ENCODE results near the gene NUP62. TPM values are rescaled to one million over a fixed set of nuclear protein-coding genes. Genes with fewer than 3 reads are reported as not detected.

Gene NUP62
- total RNA-seq, 1 donor from 2014 or later: 57.7 TPM

GRCh38 chr19:49924004-49924880 lies 5.1 kb downstream of the NUP62 start:
- Mint-ChIP-seq H3K4me1 (ENCODE audit: unreplicated experiment) (peaks cover 19% of the 10 kb centered on the region), H3K36me3 (ENCODE audit: unreplicated experiment) (peaks cover 18% of the 10 kb centered on the region), H3K27me3 (ENCODE audit: unreplicated experiment) (no peaks in the 10 kb centered on the region), H3K9me3 (ENCODE audit: unreplicated experiment) (no peaks in the 10 kb centered on the region), H3K4me3 (ENCODE audit: unreplicated experiment) (no peak overlapping the region), H3K27ac (ENCODE audit: unreplicated experiment) (no peak overlapping the region)
- no peak for DNase-seq (ENCODE audit: extremely low spot score, unreplicated experiment)
- TF ChIP-seq CTCF (IDR thresholded peaks at IDR 0.05): no peak

- no peak for DNase-seq (ENCODE audit: extremely low spot score, unreplicated experiment)
- peaks cover 16% of the 10 kb centered on the region for H3K4me1 Mint-ChIP-seq (ENCODE audit: unreplicated experiment)
- no peak overlapping the region for H3K27ac Mint-ChIP-seq (ENCODE audit: unreplicated experiment)
- H3K36me3 Mint-ChIP-seq (ENCODE audit: unreplicated experiment): peaks cover 19% of the 10 kb centered on the region
- no peaks in the 10 kb centered on the region for H3K9me3 Mint-ChIP-seq (ENCODE audit: unreplicated experiment)
- H3K27me3 Mint-ChIP-seq (ENCODE audit: unreplicated experiment): no peaks in the 10 kb centered on the region
- no peak for TF ChIP-seq CTCF (IDR thresholded peaks at IDR 0.05)
- H3K4me3 Mint-ChIP-seq (ENCODE audit: unreplicated experiment): no peak overlapping the region
These were observed 6.0 kb downstream of the NUP62 start for GRCh38 chr19:49923055-49924003.

GRCh38 chr19:49921871-49922795 lies 7.2 kb downstream of the NUP62 start:
- Mint-ChIP-seq H3K4me3 (ENCODE audit: unreplicated experiment) (no peak overlapping the region), H3K36me3 (ENCODE audit: unreplicated experiment) (peaks cover 20% of the 10 kb centered on the region), H3K9me3 (ENCODE audit: unreplicated experiment) (no peaks in the 10 kb centered on the region), H3K27me3 (ENCODE audit: unreplicated experiment) (no peaks in the 10 kb centered on the region), H3K27ac (ENCODE audit: unreplicated experiment) (peak overlapping the region; percentile 47), H3K4me1 (ENCODE audit: unreplicated experiment) (peaks cover 5% of the 10 kb centered on the region)
- DNase-seq (ENCODE audit: extremely low spot score, unreplicated experiment): no peak
- TF ChIP-seq CTCF (IDR thresholded peaks at IDR 0.05): no peak

- H3K9me3 Mint-ChIP-seq (ENCODE audit: unreplicated experiment): no peaks in the 10 kb centered on the region
- no peaks in the 10 kb centered on the region for H3K27me3 Mint-ChIP-seq (ENCODE audit: unreplicated experiment)
- TF ChIP-seq CTCF (IDR thresholded peaks at IDR 0.05): no peak
- no peak overlapping the region for H3K4me3 Mint-ChIP-seq (ENCODE audit: unreplicated experiment)
- H3K4me1 Mint-ChIP-seq (ENCODE audit: unreplicated experiment): peaks cover 4% of the 10 kb centered on the region
- H3K36me3 Mint-ChIP-seq (ENCODE audit: unreplicated experiment): peaks cover 24% of the 10 kb centered on the region
- H3K27ac Mint-ChIP-seq (ENCODE audit: unreplicated experiment): no peak overlapping the region
- DNase-seq (ENCODE audit: extremely low spot score, unreplicated experiment): no peak
These were observed 8.5 kb downstream of the NUP62 start for GRCh38 chr19:49920624-49921363.

All from osteocyte (in vitro differentiated cells).